DMS 273 (cell line): ENCODE measurements around the gene FRMD4A.
"Not testable (repeated sequence)": the region's sequence is repeated elsewhere in the genome, so short reads cannot be mapped to it uniquely, and the experiment has no call there.

Source experiments
- DNase-seq: peaks from one replicate; lab custom pipeline; 2025; ENCODE audit not compliant: unreplicated experiment; lab: John Stamatoyannopoulos, UW

FRMD4A gene

GRCh38 chr10:13828284-13828683 is 502.4 kb downstream of the FRMD4A start:
- not testable (repeated sequence) for DNase-seq

- no peak for DNase-seq
Measured at GRCh38 chr10:13827076-13827797, 503.5 kb downstream of the FRMD4A start.

- DNase-seq, result peak; percentile 27
Measured at GRCh38 chr10:13823709-13824405, 506.9 kb downstream of the FRMD4A start.

- DNase-seq, result peak; percentile 55
Measured at GRCh38 chr10:13823096-13823708, 507.5 kb downstream of the FRMD4A start.

- DNase-seq, result peak; percentile 24
Measured at GRCh38 chr10:13822490-13822889, 508.2 kb downstream of the FRMD4A start.

GRCh38 chr10:13820964-13821337 is 509.8 kb downstream of the FRMD4A start:
- DNase-seq, result no peak

GRCh38 chr10:13820119-13820963 is 510.4 kb downstream of the FRMD4A start:
- no peak for DNase-seq

- DNase-seq, result peak; percentile 70
Measured at GRCh38 chr10:13816195-13816925, 514.4 kb downstream of the FRMD4A start.

- DNase-seq, result no peak
Measured at GRCh38 chr10:13815756-13816155, 515.0 kb downstream of the FRMD4A start.

GRCh38 chr10:13813550-13813949 is 517.2 kb downstream of the FRMD4A start:
- no peak for DNase-seq

GRCh38 chr10:13812804-13813203 is 517.9 kb downstream of the FRMD4A start:
- DNase-seq, result no peak

- no peak for DNase-seq
Measured at GRCh38 chr10:13810568-13810967, 520.2 kb downstream of the FRMD4A start.

- no peak for DNase-seq
Measured at GRCh38 chr10:13809427-13809826, 521.3 kb downstream of the FRMD4A start.

GRCh38 chr10:13808556-13809391 is 522.0 kb downstream of the FRMD4A start:
- DNase-seq, result no peak

GRCh38 chr10:13806419-13806818 is 524.3 kb downstream of the FRMD4A start:
- DNase-seq, result no peak

GRCh38 chr10:13803566-13804554 is 526.9 kb downstream of the FRMD4A start:
- no peak for DNase-seq

GRCh38 chr10:13801907-13802288 is 528.8 kb downstream of the FRMD4A start:
- no peak for DNase-seq

- no peak for DNase-seq
Measured at GRCh38 chr10:13801156-13801906, 529.4 kb downstream of the FRMD4A start.
